T-helper 17 cell (primary cell): ENCODE data around the gene CBS. TPM values are rescaled to one million over a fixed set of nuclear protein-coding genes. Genes with fewer than 3 reads are reported as not detected.
"Not testable (repeated sequence)": the region's sequence is repeated elsewhere in the genome, so short reads cannot be mapped to it uniquely, and the experiment has no call there.

ENCODE experiments used
- ATAC-seq: fragments of 150-1000 bp; cut with Tn5 transposase; 2 replicates; pipeline ENCODE4 v1.10.0; 2021; ENCODE audit warnings: mild to moderate bottlenecking, moderate library complexity
- DNase-seq, 3 donors: peaks; one replicate each; pipeline versions ENCODE4 v3.0.0 to v3.0.0-alpha.2; 2020 to 2021
- H3K9me3 ChIP-seq: one replicate; pipeline ENCODE4 v1.7.0; 2013; ENCODE audit warnings: low read length, mild to moderate bottlenecking; ENCODE audit not compliant: control insufficient read depth, poor library complexity, severe bottlenecking
- H3K27ac Mint-ChIP-seq: one replicate; pipeline ENCODE4 v1.8.0; 2022; ENCODE audit warnings: mild to moderate bottlenecking, moderate library complexity, mixed read lengths
- H3K27me3 Mint-ChIP-seq: one replicate; pipeline ENCODE4 v1.8.0; 2022; ENCODE audit warnings: mixed read lengths
- H3K36me3 Mint-ChIP-seq: one replicate; pipeline ENCODE4 v1.8.0; 2022; ENCODE audit warnings: low read depth, mixed read lengths
- H3K4me1 Mint-ChIP-seq: one replicate; pipeline ENCODE4 v1.8.0; 2022; ENCODE audit warnings: mild to moderate bottlenecking, mixed read lengths
- H3K4me3 Mint-ChIP-seq: one replicate; pipeline ENCODE4 v1.8.0; 2022; ENCODE audit warnings: mild to moderate bottlenecking, moderate library complexity, mixed read lengths
- total RNA-seq, 4 donors: library from RNA in 2 of 4; stranded (reverse) in 2 of 4; gene quantifications; one replicate each; pipeline ENCODE4 v1.2.3 and lab custom pipeline; 2022 to 2026

Gene CBS
- total RNA-seq, 2 donors from 2014 or later = 0.37 TPM; not detected in 1

DNA sequence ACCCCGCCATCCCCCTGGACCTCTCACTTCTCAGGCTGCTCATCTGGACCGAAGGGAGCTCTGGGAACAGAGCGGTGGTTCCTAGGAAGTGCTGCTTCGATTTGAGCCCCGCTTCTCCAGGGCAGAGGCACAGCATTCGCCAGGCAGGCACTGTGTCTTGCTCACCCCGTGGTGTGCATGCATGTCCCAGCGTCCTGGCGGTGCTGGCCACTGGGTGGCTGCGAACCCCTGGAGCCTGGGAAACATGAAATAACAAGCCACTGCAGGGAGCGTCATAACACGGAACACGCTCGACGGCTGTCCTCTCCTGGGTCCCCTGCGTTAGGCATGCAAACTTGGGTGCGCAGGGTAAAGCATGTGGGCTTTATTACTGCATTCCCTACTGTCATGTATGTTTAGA is 13.8 kb upstream of the CBS start:
- not testable (repeated sequence) for H3K27ac Mint-ChIP-seq, H3K27me3 Mint-ChIP-seq, H3K36me3 Mint-ChIP-seq, H3K4me3 Mint-ChIP-seq, ATAC-seq, DNase-seq, H3K9me3 ChIP-seq, H3K4me1 Mint-ChIP-seq

GRCh38 chr21:43082587-43083300 is 7.1 kb upstream of the CBS start:
- not testable (repeated sequence) for H3K4me3 Mint-ChIP-seq, ATAC-seq, H3K27me3 Mint-ChIP-seq, H3K9me3 ChIP-seq, DNase-seq, H3K4me1 Mint-ChIP-seq, H3K27ac Mint-ChIP-seq, H3K36me3 Mint-ChIP-seq

GRCh38 chr21:43076643-43077042 is 1.0 kb upstream of the CBS start:
- not testable (repeated sequence) for H3K27ac Mint-ChIP-seq, DNase-seq, H3K4me3 Mint-ChIP-seq, ATAC-seq, H3K27me3 Mint-ChIP-seq, H3K9me3 ChIP-seq, H3K36me3 Mint-ChIP-seq, H3K4me1 Mint-ChIP-seq

- not testable (repeated sequence) for H3K4me3 Mint-ChIP-seq, H3K36me3 Mint-ChIP-seq, ATAC-seq, DNase-seq, H3K27me3 Mint-ChIP-seq, H3K27ac Mint-ChIP-seq, H3K4me1 Mint-ChIP-seq, H3K9me3 ChIP-seq
These were observed 495 bp upstream of the CBS start for GRCh38 chr21:43076023-43076637.

GRCh38 chr21:43074401-43075169 is 1.1 kb downstream of the CBS start:
- H3K27ac Mint-ChIP-seq = not testable (repeated sequence)

GRCh38 chr21:43072742-43073141 is 2.9 kb downstream of the CBS start:
- H3K4me3 Mint-ChIP-seq, H3K27ac Mint-ChIP-seq, H3K36me3 Mint-ChIP-seq, H3K4me1 Mint-ChIP-seq, ATAC-seq, H3K9me3 ChIP-seq, DNase-seq, H3K27me3 Mint-ChIP-seq: not testable (repeated sequence)

More at GRCh38 chr21:43074401-43075169, 1.1 kb downstream of the CBS start:
- H3K36me3 Mint-ChIP-seq, ATAC-seq, H3K27me3 Mint-ChIP-seq, H3K4me3 Mint-ChIP-seq, H3K9me3 ChIP-seq, DNase-seq, H3K4me1 Mint-ChIP-seq: not testable (repeated sequence)

GRCh38 chr21:43069682-43070081 is 6.0 kb downstream of the CBS start:
- H3K9me3 ChIP-seq, H3K27me3 Mint-ChIP-seq, DNase-seq, H3K27ac Mint-ChIP-seq, H3K36me3 Mint-ChIP-seq, ATAC-seq, H3K4me3 Mint-ChIP-seq, H3K4me1 Mint-ChIP-seq: not testable (repeated sequence)

DNA sequence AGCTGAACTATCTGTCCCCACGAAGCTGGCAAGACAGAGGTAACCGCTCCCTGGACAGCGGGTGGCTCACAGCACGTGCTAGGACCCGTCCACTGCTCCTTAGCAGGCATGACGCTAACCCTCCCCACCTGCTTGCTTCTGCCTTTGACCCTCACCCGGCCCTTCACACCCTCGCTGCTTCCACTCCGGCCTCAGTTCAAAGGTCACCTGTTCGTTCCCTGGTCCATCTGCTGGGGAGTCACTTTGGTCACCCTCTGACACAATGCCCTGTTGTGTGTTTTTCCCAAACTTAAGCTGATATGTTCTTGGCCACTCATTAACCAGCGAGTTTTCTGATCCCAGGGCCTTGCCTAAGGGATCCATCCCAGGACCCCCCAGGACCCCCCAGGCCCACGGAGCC is 7.6 kb downstream of the CBS start:
- DNase-seq, H3K9me3 ChIP-seq, H3K4me1 Mint-ChIP-seq, H3K4me3 Mint-ChIP-seq, ATAC-seq, H3K36me3 Mint-ChIP-seq, H3K27me3 Mint-ChIP-seq, H3K27ac Mint-ChIP-seq: not testable (repeated sequence)

DNA sequence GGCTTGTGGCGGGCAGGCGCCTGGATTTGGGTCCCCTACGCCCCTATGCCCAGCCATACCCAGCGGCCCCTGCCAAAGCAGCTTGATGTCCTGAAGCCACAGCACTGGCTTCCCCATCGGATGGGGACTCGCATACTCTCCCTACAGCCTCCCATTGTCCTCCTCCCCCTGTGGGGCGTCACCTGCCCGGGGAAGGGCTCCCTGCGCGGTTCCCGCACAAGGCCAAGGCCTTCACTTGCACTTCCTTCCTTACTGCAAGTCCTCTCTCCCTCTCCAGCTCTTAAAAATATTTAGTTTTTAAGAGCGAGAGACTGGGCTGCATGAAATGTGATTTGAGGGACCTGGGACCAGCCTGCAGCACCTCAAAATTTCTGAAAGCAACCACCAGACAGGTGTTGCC is 8.9 kb downstream of the CBS start:
- ATAC-seq, H3K9me3 ChIP-seq, H3K27ac Mint-ChIP-seq, H3K27me3 Mint-ChIP-seq, DNase-seq, H3K4me3 Mint-ChIP-seq, H3K36me3 Mint-ChIP-seq, H3K4me1 Mint-ChIP-seq: not testable (repeated sequence)

DNA sequence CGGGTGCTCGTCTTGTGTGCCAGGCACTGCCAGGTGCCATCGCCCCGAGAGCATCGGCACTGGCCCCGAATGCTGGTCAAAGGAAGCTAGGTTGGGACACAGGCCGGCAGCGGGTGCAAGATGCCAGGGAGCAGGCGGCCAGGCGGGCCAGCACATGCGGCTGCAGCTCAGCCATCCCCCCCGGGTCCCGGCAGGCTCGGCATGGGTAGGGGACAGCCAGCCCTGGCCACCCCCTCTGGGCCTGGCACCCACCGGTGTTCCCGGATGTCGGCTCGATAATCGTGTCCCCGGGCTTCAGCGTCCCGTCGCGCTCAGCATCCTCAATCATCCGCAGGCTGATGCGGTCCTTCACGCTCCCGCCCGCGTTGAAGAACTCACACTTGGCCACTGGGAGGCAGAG is 9.6 kb downstream of the CBS start:
- not testable (repeated sequence) for H3K4me1 Mint-ChIP-seq, H3K4me3 Mint-ChIP-seq, H3K9me3 ChIP-seq, H3K27ac Mint-ChIP-seq, H3K27me3 Mint-ChIP-seq, ATAC-seq, DNase-seq, H3K36me3 Mint-ChIP-seq

GRCh38 chr21:43064265-43064917 is 11.2 kb downstream of the CBS start:
- H3K36me3 Mint-ChIP-seq, H3K9me3 ChIP-seq, H3K4me1 Mint-ChIP-seq, H3K4me3 Mint-ChIP-seq, H3K27me3 Mint-ChIP-seq, H3K27ac Mint-ChIP-seq, ATAC-seq, DNase-seq: not testable (repeated sequence)

DNA sequence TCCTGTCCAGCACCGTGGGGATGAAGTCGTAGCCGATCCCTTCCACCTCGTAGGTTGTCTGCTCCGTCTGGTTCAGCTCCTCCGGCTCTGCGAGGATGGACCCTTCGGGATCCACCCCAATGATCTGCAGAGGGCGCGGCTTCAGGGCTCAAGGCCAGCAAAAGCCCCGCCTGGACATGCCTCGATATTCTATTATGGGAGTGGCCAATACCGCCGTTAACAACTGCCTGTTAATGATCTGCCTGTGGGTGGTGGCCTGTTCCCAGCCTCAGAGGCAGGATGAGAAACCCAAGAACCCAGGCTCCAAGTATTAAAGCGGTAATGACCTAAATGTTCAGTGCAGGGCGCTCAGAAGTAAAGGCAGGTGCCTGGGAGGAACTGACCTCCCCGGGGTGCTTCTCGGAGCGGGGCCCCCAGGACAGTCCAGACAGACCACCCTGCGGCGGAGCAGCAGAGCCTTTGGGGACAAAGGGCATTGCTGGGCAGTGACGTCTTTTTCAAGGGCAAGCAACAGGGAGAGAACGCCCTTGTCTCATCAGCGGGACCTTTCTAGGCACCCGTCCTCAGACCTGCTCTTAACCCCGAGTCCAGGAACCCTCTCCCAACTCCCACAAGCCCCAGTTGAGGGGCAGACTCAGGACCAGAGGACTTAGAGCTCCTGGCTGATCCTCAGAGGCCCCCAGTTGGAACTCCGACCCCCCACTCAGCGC is 12.5 kb downstream of the CBS start:
- H3K36me3 Mint-ChIP-seq, H3K27me3 Mint-ChIP-seq, H3K4me3 Mint-ChIP-seq, H3K4me1 Mint-ChIP-seq, ATAC-seq, DNase-seq, H3K27ac Mint-ChIP-seq, H3K9me3 ChIP-seq: not testable (repeated sequence)

GRCh38 chr21:43053112-43053511 is 22.5 kb downstream of the CBS start:
- not testable (repeated sequence) for H3K9me3 ChIP-seq, ATAC-seq, H3K27ac Mint-ChIP-seq, H3K4me3 Mint-ChIP-seq, H3K4me1 Mint-ChIP-seq, H3K27me3 Mint-ChIP-seq, DNase-seq, H3K36me3 Mint-ChIP-seq
